GM23248 (cell line): Measurements from ENCODE around the gene MACROD2.

Experiments used
- EZH2 ChIP-seq: fragments of 200-600 bp; sonication (generic); IDR thresholded peaks from 2 replicates; pipeline ENCODE4 v1.6.1; 2018; ENCODE audit warnings: antibody characterized with exemption, mild to moderate bottlenecking; ENCODE audit not compliant: insufficient read depth, poor library complexity, severe bottlenecking
- EZH2phosphoT487 ChIP-seq: fragments of 200-600 bp; sonication (generic); IDR thresholded peaks from 2 replicates; pipeline ENCODE4 v1.6.1; 2018; ENCODE audit warnings: antibody characterized with exemption, moderate library complexity, mild to moderate bottlenecking, low read depth; ENCODE audit not compliant: insufficient read depth

DNA sequence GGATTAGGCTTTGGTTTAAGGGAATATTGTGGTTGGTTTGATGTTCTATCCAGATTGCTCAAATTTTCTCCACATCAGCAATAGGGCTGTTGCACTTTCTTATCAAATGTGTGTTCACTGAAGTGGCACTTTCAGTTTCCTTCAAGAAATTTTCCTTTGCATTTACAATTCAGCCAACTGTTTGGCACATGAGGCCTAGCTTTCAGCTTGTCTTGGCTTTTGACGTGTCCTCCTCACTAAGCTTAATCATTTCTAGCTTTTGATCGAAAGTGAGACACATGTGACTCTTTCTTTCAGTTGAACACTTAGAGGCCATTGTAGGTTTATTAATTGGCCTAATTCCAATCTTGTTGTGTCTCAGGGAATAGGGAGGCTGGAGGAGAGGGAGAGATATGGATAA is 237.3 kb downstream of the MACROD2 start:
- no peak for TF ChIP-seq EZH2
- no peak for TF ChIP-seq EZH2phosphoT487
